ENCODE measurements around the gene GRK6. TPM values are rescaled to one million over a fixed set of nuclear protein-coding genes. Genes with fewer than 3 reads are reported as not detected.
A peak's percentile ranks its signal among the peaks of the same experiment; 100 is the strongest.

Gene GRK6
- total and polyA plus RNA-seq, 12 donors = 6.7 to 22.9 (median 15.2) TPM

DNA sequence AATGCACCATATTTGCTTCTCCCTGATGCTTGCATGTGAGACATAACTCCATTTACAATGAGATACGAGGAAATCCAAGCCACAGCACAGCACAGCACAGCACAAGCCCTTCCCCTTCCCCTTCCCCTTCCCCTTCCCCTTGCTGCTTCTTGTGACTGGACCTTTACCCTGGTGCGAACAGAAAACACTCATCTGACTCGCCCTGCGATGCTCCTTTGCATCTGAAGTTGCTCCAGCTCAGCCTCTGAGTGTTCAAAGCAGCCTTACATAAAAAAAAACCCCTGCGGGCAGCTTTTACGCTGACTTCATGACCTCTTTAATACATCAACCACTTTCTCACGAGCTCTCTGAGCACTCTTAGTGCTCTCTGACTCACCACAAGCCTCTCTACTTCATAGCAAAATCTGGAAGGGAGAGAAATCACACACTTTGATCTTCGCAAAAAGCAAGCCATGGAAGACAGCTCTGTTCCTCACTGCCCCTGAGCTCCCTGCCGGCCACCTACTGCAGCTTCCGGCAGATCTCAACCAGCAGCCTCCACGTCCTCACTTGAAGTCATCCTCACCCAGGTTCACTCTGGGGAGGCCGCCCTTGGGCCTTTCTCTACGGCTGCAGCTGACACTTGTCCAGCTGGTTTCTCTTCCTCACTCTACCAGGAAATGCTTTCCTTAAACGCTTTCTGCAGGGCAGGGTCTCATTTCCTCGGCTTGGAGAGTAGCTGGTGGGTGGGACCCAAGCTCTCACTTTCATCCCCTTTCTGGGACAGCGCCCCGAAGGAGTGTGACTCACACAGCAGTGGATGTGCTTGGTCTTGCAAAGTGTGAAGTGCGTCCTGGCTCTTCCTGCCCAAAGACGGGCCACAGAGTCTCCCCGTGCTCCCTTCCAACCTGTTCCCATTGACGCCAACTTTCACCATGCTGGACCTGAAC, 37.0 kb upstream of the GRK6 start:
- ATAC-seq (peak in 7 of 8 donors; percentile 14 to 41 (median 31)), DNase-seq (no peak)
- WGBS, 2 donors = 33 to 37% methylated on average over 21 of the region's 21 CpGs

DNA sequence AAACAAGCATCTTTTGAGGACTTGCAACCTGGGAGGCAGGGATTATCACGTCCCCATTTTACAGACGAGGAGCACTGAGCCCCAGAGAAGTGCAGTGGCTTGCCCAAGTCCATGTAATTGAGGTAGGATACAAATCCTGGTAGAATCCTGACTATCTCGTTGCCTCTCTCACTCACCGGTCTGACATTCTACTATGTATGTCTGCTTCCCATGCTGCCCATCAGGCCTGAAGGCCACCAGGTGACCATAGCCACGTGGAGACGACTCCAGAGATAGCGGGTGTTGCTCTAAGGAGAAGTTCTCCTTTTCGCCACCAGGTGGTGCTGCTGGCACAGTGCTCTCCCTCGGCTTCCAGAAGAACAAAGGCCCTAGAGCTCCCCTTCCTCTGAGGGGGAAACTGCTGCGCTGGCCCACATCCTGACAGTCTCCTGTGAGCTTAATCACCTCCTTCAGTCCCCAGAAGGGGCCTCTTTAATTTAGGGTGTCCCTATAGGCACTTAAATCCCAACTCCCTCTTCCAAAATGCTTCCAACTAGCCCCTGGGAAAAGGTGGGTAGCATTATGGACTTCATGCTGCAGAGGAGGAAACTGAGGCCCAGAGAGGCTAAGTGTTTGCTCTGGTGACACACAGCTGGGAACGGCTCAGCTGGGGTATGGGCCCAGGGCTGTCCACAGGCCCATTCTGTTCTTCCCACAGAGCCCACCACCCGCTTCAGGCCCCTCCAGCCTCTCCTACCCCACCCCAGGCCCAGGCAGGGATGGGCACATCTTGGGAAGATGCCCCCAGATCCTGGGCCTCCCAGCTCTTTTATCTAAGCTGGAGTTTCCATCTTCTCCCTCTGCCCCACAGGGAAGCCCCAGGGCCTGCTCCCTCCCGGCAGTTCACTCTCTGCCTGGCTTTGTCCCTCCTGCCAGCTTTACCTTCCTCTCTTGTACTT, 35.8 kb upstream of the GRK6 start:
- intact Hi-C loops (cut with DNase I) = loop anchor here (1.0 to 5.0 kb wide), 9 partner anchors 62 to 112 kb away; no protein-coding TSS in a partner anchor
- Histone ChIP-seq H3K9me3 (no peaks in the 10 kb centered on the region), H3K4me1 (peaks cover 0 to 30% (median 0%) of the 10 kb centered on the region in 9 donors), H3K27ac (peak overlapping the region in 1 of 10 donors; percentile 61), H3K36me3 (no peaks in the 10 kb centered on the region), H3K4me3 (no peak overlapping the region), H3K27me3 (peaks cover 0 to 40% (median 11%) of the 10 kb centered on the region in 7 donors)
- WGBS, 2 donors = 24 to 31% methylated on average over 13 of the region's 13 CpGs
- DNase-seq (peak; percentile 69 to 82), ATAC-seq (peak; percentile 75 to 94 (median 86))
- TF ChIP-seq, protein P1, sequence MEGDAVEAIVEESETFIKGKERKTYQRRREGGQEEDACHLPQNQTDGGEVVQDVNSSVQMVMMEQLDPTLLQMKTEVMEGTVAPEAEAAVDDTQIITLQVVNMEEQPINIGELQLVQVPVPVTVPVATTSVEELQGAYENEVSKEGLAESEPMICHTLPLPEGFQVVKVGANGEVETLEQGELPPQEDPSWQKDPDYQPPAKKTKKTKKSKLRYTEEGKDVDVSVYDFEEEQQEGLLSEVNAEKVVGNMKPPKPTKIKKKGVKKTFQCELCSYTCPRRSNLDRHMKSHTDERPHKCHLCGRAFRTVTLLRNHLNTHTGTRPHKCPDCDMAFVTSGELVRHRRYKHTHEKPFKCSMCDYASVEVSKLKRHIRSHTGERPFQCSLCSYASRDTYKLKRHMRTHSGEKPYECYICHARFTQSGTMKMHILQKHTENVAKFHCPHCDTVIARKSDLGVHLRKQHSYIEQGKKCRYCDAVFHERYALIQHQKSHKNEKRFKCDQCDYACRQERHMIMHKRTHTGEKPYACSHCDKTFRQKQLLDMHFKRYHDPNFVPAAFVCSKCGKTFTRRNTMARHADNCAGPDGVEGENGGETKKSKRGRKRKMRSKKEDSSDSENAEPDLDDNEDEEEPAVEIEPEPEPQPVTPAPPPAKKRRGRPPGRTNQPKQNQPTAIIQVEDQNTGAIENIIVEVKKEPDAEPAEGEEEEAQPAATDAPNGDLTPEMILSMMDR (IDR thresholded peaks at IDR 0.05) = peak; percentile 91 to 99 (median 99)

More for the DNA sequence above, 37.0 kb upstream of the GRK6 start:
- Histone ChIP-seq H3K4me1 (peaks cover 0 to 30% (median 0%) of the 10 kb centered on the region in 9 donors), H3K36me3 (no peaks in the 10 kb centered on the region), H3K9me3 (no peaks in the 10 kb centered on the region), H3K27me3 (peaks cover 0 to 40% (median 12%) of the 10 kb centered on the region in 7 donors), H3K27ac (peak overlapping the region in 1 of 10 donors; percentile 61), H3K4me3 (no peak overlapping the region)
- TF ChIP-seq, protein P1 (IDR thresholded peaks at IDR 0.05) = no peak
- intact Hi-C loops (cut with DNase I) = loop anchor here (1.0 to 10.0 kb wide), 11 partner anchors 63 to 275 kb away; no protein-coding TSS in a partner anchor

DNA sequence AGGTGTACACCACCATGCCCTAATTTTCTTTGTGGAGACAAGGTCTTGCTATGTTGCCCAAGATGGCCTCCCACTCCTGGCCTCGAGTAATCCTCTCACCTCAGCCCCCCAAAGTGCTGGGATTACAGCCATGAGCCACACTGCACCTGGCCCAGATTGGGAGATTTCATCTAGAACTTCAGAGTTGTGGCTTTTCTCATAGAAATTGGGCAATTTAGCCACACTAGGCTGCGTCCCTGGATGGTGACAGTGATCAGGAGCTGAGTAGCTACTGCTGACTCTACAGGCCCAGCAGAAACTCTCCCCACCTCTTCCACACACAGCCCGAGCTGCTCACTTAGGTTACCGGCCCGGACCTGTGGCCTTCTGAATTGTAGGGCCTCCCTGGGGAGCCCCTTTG, 33.7 kb upstream of the GRK6 start:
- H3K4me1 ChIP-seq = peaks cover 0 to 30% (median 0%) of the 10 kb centered on the region in 9 donors
- no peaks in the 10 kb centered on the region for H3K36me3 ChIP-seq
- ATAC-seq (no peak), DNase-seq (no peak)
- TF ChIP-seq, protein P1 (IDR thresholded peaks at IDR 0.05) = no peak
- no peaks in the 10 kb centered on the region for H3K9me3 ChIP-seq
- no peak overlapping the region for H3K4me3 ChIP-seq
- 86 to 90% methylated on average over 5 of the region's 5 CpGs for WGBS, 2 donors
- no peak overlapping the region for H3K27ac ChIP-seq
- H3K27me3 ChIP-seq = peaks cover 0 to 49% (median 31%) of the 10 kb centered on the region in 7 donors
- intact Hi-C loops (cut with DNase I) = loop anchor here in 4 of 10 donors (5.0 kb wide), 3 partner anchors 60 to 110 kb away; no protein-coding TSS in a partner anchor

Data from heart right ventricle (tissue), 16 donors.